ENCODE results near the gene DYNC2I2.

The DYNC2I2 gene

GRCh38 chr9:128635266-128636023 is 21.2 kb downstream of the DYNC2I2 start:
- no peak for DNase-seq

- DNase-seq: no peak
These were observed 21.9 kb downstream of the DYNC2I2 start for GRCh38 chr9:128634651-128635262.

GRCh38 chr9:128634111-128634510 is 22.5 kb downstream of the DYNC2I2 start:
- no peak for DNase-seq

GRCh38 chr9:128633601-128634000 is 23.0 kb downstream of the DYNC2I2 start:
- DNase-seq: no peak

GRCh38 chr9:128633057-128633456 is 23.6 kb downstream of the DYNC2I2 start:
- DNase-seq: no peak

- DNase-seq: no peak
These were observed 24.2 kb downstream of the DYNC2I2 start for GRCh38 chr9:128632486-128632885.

GRCh38 chr9:128632066-128632465 is 24.6 kb downstream of the DYNC2I2 start:
- no peak for DNase-seq

GRCh38 chr9:128631636-128632035 is 25.0 kb downstream of the DYNC2I2 start:
- no peak for DNase-seq

- no peak for DNase-seq
These were observed 26.6 kb downstream of the DYNC2I2 start for GRCh38 chr9:128629852-128630545.

GRCh38 chr9:128629136-128629535 is 27.5 kb downstream of the DYNC2I2 start:
- DNase-seq: no peak

GRCh38 chr9:128628471-128629048 is 28.1 kb downstream of the DYNC2I2 start:
- no peak for DNase-seq

- no peak for DNase-seq
These were observed 28.7 kb downstream of the DYNC2I2 start for GRCh38 chr9:128627906-128628305.

GRCh38 chr9:128627127-128627715 is 29.4 kb downstream of the DYNC2I2 start:
- DNase-seq: no peak

GRCh38 chr9:128626181-128626580 is 30.5 kb downstream of the DYNC2I2 start:
- no peak for DNase-seq

- DNase-seq: no peak
These were observed 31.1 kb downstream of the DYNC2I2 start for GRCh38 chr9:128625391-128626146.

GRCh38 chr9:128624566-128624965 is 32.1 kb downstream of the DYNC2I2 start:
- DNase-seq: no peak

GRCh38 chr9:128621730-128622455 is 34.8 kb downstream of the DYNC2I2 start:
- DNase-seq: no peak

GRCh38 chr9:128619779-128620178 is 36.9 kb downstream of the DYNC2I2 start:
- DNase-seq: no peak

- DNase-seq: no peak
These were observed 37.5 kb downstream of the DYNC2I2 start for GRCh38 chr9:128619127-128619526.

GRCh38 chr9:128617943-128618342 is 38.7 kb downstream of the DYNC2I2 start:
- no peak for DNase-seq

GRCh38 chr9:128615571-128615970 is 41.1 kb downstream of the DYNC2I2 start:
- DNase-seq: no peak

GRCh38 chr9:128614728-128615127 is 41.9 kb downstream of the DYNC2I2 start:
- no peak for DNase-seq
